ENCODE results near the gene BEAN1. TPM values are rescaled to one million over a fixed set of nuclear protein-coding genes. Genes with fewer than 3 reads are reported as not detected.
A peak's percentile ranks its signal among the peaks of the same experiment; 100 is the strongest.

Gene BEAN1
- total and polyA plus RNA-seq, 2 experiments from 2014 or later = 0.07 to 0.10 TPM

DNA sequence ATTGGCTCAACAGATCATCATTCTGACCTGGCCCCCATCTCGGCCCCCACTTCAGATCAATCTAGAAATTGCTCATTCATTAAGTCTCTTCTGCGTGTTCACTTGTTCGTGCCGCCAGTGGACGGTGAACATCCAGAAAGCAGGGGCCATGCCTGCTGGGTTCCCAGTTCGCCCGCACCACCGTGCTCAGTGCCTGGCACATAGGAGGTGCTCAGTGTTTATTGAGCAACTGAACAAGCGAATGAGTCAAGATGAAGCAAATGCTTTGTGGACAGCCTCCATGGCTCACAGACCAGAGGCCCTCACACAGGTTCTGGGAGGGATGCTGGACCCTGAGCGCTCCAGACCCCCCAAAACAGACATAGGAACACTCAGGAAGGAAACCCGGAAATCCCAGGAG, 13.9 kb downstream of the BEAN1 start:
- Histone ChIP-seq H3K79me2 (replicated peaks; ENCODE audit: insufficient read depth) (no peaks in the 10 kb centered on the region), H4K20me1 (replicated peaks; ENCODE audit: insufficient read depth) (no peaks in the 10 kb centered on the region), H3K4me3 (no peak overlapping the region), H2AFZ (no peak overlapping the region), H3K36me3 (ENCODE audit: insufficient read depth) (no peaks in the 10 kb centered on the region), H3K27ac (ENCODE audit: low read depth) (no peak overlapping the region), H3K9me2 (ENCODE audit: insufficient read depth) (no peaks in the 10 kb centered on the region), H3F3A (replicated peaks; ENCODE audit: low read depth) (no peaks in the 10 kb centered on the region), H3K4me1 (ENCODE audit: insufficient read depth) (no peaks in the 10 kb centered on the region), H3K27me3 (ENCODE audit: insufficient read depth) (no peaks in the 10 kb centered on the region), H3K4me2 (no peak overlapping the region)
- TF ChIP-seq CREB1 (CRISPR knock-in tag; IDR thresholded peaks at IDR 0.05; ENCODE audit: low read depth) (no peak), POLR2AphosphoS5 (IDR thresholded peaks at IDR 0.05; ENCODE audit: low read depth) (no peak), EZH2phosphoT487 (IDR thresholded peaks at IDR 0.05; ENCODE audit: unreplicated experiment) (no peak), JUNB (IDR thresholded peaks at IDR 0.05; ENCODE audit: unreplicated experiment) (no peak), ZNF331 (CRISPR knock-in tag; IDR thresholded peaks at IDR 0.05; ENCODE audit: low read depth) (no peak), STAT1 (IDR thresholded peaks at IDR 0.05; ENCODE audit: unreplicated experiment) (no peak), ETS1 (IDR thresholded peaks at IDR 0.05) (no peak), ZNF114 (CRISPR knock-in tag; IDR thresholded peaks at IDR 0.05) (no peak), ZNF462 (CRISPR knock-in tag; IDR thresholded peaks at IDR 0.05) (no peak), NANOG (IDR thresholded peaks at IDR 0.05; ENCODE audit: borderline replicate concordance) (no peak), EZH2 (IDR thresholded peaks at IDR 0.05; ENCODE audit: low read depth, unreplicated experiment) (no peak)
- Mint-ChIP-seq H3K36me3 (ENCODE audit: low read depth) (no peaks in the 10 kb centered on the region), H3K4me1 (peaks cover 6% of the 10 kb centered on the region; the same call in 1 of the 3 replicates), H3K9me3 (no peaks in the 10 kb centered on the region), H3K27ac (peak overlapping the region; percentile 6; the same call in 1 of the 2 replicates), H3K4me3 (no peak overlapping the region), H3K27me3 (ENCODE audit: insufficient read depth, low read depth, poor library complexity) (peaks cover 11% of the 10 kb centered on the region)
- DNase-seq (ENCODE audit: low spot score) (no peak), ATAC-seq (no peak)

Data from GM23338 (cell line).